Measurements from ENCODE around the gene WFDC6.

DNA sequence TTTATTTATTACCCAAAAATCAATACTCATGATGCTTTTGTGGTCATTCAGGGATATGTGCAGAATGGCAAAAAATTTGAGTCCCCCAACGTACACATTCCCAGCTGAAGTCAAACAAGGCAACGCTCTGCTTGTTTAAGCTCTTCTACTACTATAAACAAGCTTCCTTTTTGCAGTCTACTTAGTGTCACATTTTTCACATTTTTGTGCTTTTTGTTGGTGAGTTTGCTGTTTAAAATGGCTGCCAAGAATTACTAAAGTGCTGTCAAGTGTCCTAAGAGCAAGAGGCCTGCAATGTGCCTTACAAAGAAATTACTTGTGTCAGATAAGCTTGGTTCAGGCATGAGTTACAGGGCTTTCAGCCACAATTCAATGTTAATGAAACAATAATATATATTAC lies 37.7 kb upstream of the WFDC6 start:
- TF ChIP-seq, protein P1, sequence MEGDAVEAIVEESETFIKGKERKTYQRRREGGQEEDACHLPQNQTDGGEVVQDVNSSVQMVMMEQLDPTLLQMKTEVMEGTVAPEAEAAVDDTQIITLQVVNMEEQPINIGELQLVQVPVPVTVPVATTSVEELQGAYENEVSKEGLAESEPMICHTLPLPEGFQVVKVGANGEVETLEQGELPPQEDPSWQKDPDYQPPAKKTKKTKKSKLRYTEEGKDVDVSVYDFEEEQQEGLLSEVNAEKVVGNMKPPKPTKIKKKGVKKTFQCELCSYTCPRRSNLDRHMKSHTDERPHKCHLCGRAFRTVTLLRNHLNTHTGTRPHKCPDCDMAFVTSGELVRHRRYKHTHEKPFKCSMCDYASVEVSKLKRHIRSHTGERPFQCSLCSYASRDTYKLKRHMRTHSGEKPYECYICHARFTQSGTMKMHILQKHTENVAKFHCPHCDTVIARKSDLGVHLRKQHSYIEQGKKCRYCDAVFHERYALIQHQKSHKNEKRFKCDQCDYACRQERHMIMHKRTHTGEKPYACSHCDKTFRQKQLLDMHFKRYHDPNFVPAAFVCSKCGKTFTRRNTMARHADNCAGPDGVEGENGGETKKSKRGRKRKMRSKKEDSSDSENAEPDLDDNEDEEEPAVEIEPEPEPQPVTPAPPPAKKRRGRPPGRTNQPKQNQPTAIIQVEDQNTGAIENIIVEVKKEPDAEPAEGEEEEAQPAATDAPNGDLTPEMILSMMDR (optimal IDR thresholded peaks at IDR 0.05 in 1 of 3, IDR thresholded peaks at IDR 0.05 in 1 of 3, conservative IDR thresholded peaks at IDR 0.05 in 1 of 3; ENCODE audit: extremely low read depth in 1 of 3, insufficient read depth in 2 of 3, low read length in 3 of 3), result no peak
- TF ChIP-seq EZH2 (IDR thresholded peaks at IDR 0.05; ENCODE audit: low read length), result no peak

All from keratinocyte (primary cell).